OCI-LY7 (cell line): Measurements from ENCODE around the gene MBOAT2.

ENCODE experiments used
- EZH2phosphoT487 ChIP-seq: fragments of 200-600 bp; sonication (generic); IDR thresholded peaks from 2 replicates; pipeline ENCODE4 v1.6.1; 2018; ENCODE audit warnings: low read depth, borderline replicate concordance, mild to moderate bottlenecking, mixed run types, antibody characterized with exemption, low read length, moderate library complexity, mixed read lengths
- TF ChIP-seq, protein P1 (sequence below): fragments of 200-600 bp; sonication (generic); conservative IDR thresholded peaks from 2 replicates; pipeline ENCODE4 v1.5.1; 2014; ENCODE audit warnings: mild to moderate bottlenecking, antibody characterized with exemption, low read length, moderate library complexity, mixed read lengths

DNA sequence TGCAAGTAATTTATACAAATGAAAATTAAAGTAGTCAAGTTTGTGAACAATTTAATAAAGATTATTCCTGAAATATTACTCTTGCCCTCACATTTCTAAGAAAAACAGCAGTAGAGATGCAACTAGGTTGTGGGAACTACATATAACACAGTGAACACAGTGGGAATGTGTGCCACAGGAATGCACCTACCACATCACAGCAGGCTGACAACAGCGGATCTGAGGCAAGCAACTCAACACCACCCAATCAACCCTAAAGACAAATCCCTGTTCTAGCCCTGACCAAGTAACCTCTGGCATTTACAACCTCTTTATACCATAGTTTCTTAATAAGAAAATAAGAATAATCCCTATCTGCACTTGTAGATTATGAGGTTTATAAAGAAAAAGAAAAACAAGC is 23.4 kb downstream of the MBOAT2 start:
- TF ChIP-seq, protein P1, sequence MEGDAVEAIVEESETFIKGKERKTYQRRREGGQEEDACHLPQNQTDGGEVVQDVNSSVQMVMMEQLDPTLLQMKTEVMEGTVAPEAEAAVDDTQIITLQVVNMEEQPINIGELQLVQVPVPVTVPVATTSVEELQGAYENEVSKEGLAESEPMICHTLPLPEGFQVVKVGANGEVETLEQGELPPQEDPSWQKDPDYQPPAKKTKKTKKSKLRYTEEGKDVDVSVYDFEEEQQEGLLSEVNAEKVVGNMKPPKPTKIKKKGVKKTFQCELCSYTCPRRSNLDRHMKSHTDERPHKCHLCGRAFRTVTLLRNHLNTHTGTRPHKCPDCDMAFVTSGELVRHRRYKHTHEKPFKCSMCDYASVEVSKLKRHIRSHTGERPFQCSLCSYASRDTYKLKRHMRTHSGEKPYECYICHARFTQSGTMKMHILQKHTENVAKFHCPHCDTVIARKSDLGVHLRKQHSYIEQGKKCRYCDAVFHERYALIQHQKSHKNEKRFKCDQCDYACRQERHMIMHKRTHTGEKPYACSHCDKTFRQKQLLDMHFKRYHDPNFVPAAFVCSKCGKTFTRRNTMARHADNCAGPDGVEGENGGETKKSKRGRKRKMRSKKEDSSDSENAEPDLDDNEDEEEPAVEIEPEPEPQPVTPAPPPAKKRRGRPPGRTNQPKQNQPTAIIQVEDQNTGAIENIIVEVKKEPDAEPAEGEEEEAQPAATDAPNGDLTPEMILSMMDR = no peak
- no peak for TF ChIP-seq EZH2phosphoT487
